Lung (tissue), 12 donors: ENCODE measurements around the gene THY1. TPM values are rescaled to one million over a fixed set of nuclear protein-coding genes. Genes with fewer than 3 reads are reported as not detected.

Source experiments
- ATAC-seq: fragments of 200-7000 bp; cut with Tn5 transposase; one replicate; pipeline ENCODE4 v1.9.1; 2020; ENCODE audit warnings: moderate number of reproducible peaks; ENCODE audit not compliant: insufficient read depth, low FRiP score
- DNase-seq, 3 donors: peaks; one replicate each; pipeline ENCODE4 v3.0.0-alpha.2; 2013 to 2017
- H3K27ac ChIP-seq, 2 donors: one replicate each; pipeline ENCODE4 v1.5.1; 2013; ENCODE audit warnings: mild to moderate bottlenecking in 2 of 2, moderate library complexity in 2 of 2, control low read depth in 1 of 2, inconsistent platforms in 1 of 2, low read depth in 1 of 2, low read length in 1 of 2
- H3K27me3 ChIP-seq, 3 donors: one replicate each; pipeline ENCODE4 v1.5.1; 2013; ENCODE audit warnings: low read length in 2 of 3; ENCODE audit not compliant: control insufficient read depth in 3 of 3, insufficient read depth in 3 of 3
- H3K36me3 ChIP-seq, 4 donors: one replicate each; pipeline ENCODE4 v1.5.1; 2013; ENCODE audit warnings: low read length in 4 of 4, mild to moderate bottlenecking in 1 of 4, moderate library complexity in 1 of 4; ENCODE audit not compliant: control insufficient read depth in 4 of 4, insufficient read depth in 4 of 4
- H3K4me1 ChIP-seq, 5 donors: one replicate each; pipeline ENCODE4 v1.5.1; 2013; ENCODE audit warnings: low read length in 5 of 5, mild to moderate bottlenecking in 2 of 5, moderate library complexity in 1 of 5; ENCODE audit not compliant: control insufficient read depth in 5 of 5, insufficient read depth in 5 of 5
- H3K4me3 ChIP-seq: one replicate; pipeline ENCODE4 v1.5.1; 2013; ENCODE audit warnings: mild to moderate bottlenecking, control low read depth, moderate library complexity
- H3K9ac ChIP-seq, 2 donors: one replicate each; pipeline ENCODE4 v1.5.1; 2013; ENCODE audit warnings: low read length in 2 of 2, control low read depth in 1 of 2; ENCODE audit not compliant: insufficient read depth in 1 of 2
- H3K9me3 ChIP-seq, 4 donors: one replicate each; pipeline ENCODE4 v1.5.1; 2013; ENCODE audit warnings: low read length in 3 of 4, mild to moderate bottlenecking in 1 of 4, moderate library complexity in 1 of 4; ENCODE audit not compliant: control insufficient read depth in 4 of 4, insufficient read depth in 3 of 4
- CTCF ChIP-seq: IDR thresholded peaks from 2 replicates; pipeline ENCODE4 v1.5.1; 2012; ENCODE audit warnings: mild to moderate bottlenecking; ENCODE audit errors: control extremely low read depth, extremely low read depth
- WGBS, 2 donors: extraction: QIAGEN DNeasy Blood & Tissue Kit; methylation state at CpG; one replicate each; pipeline ENCODE4 v1.1.7; 2013; 5-methylcytosine and 5-hydroxymethylcytosine counted together
- polyA plus RNA-seq, 2 donors: library from polyadenylated mRNA; stranded (reverse); fragments of 200-250 nt; gene quantifications; one replicate each; pipeline ENCODE4 v1.2.1, GENCODE V29; 2013
- total RNA-seq, 2 donors: library from RNA; depleted of rRNA in 1 of 2; stranded (reverse); fragments of >200 nt in 1 of 2; gene quantifications; one replicate each; pipeline ENCODE4 v1.2.1, GENCODE V29; 2014 to 2021
- donor health status: control.
- donor health status: control.
- donor health status: Bipolar disorder and iron deficiency.
- donor health status: healthy.
- donor health status: DM: yes; HTN: yes; CAD: no.

THY1 gene
- total and polyA plus RNA-seq, 4 donors = 5.1 to 44.2 (median 13.3) TPM

- WGBS, 2 donors = 94 to 97% methylated on average over 3 of the region's 3 CpGs
- Histone ChIP-seq H3K4me1 (no peaks in the 10 kb centered on the region), H3K27me3 (peaks cover 0 to 2% (median 0%) of the 10 kb centered on the region in 3 donors), H3K36me3 (no peaks in the 10 kb centered on the region), H3K9me3 (no peaks in the 10 kb centered on the region), H3K27ac (no peak overlapping the region), H3K4me3 (no peak overlapping the region), H3K9ac (no peak overlapping the region)
- no peak for ATAC-seq
- TF ChIP-seq CTCF = no peak
- DNase-seq = no peak
Measured at GRCh38 chr11:119415517-119415916, 7.5 kb downstream of the THY1 start.

DNA sequence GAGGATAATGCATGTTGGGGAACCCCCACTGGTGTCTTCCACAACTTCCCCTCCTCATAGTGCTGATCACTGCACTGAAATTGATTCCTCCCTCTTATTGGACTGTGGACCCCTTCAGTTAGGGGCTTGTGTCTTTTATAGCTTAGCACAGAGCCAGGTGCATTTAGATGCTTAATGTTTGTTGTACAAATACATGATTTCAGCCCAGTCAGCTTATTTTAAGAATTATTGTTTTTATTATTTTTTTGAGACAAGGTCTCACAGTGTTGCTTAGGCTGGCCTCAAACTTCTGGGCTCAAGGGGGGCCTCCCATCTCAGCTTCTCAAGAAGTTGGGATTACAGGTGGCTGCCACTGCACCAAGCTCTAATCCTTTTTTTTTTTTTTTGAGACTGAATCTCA, 8.2 kb downstream of the THY1 start:
- no peaks in the 10 kb centered on the region for H3K36me3 ChIP-seq
- ATAC-seq = no peak
- TF ChIP-seq CTCF = no peak
- H3K9ac ChIP-seq = no peak overlapping the region
- no peaks in the 10 kb centered on the region for H3K9me3 ChIP-seq
- no peak overlapping the region for H3K4me3 ChIP-seq
- H3K27me3 ChIP-seq = no peaks in the 10 kb centered on the region
- no peak overlapping the region for H3K27ac ChIP-seq
- DNase-seq = no peak
- no peaks in the 10 kb centered on the region for H3K4me1 ChIP-seq

- DNase-seq (no peak), ATAC-seq (no peak)
- Histone ChIP-seq H3K9ac (no peak overlapping the region), H3K4me1 (no peaks in the 10 kb centered on the region), H3K9me3 (no peaks in the 10 kb centered on the region), H3K36me3 (no peaks in the 10 kb centered on the region), H3K4me3 (no peak overlapping the region), H3K27ac (no peak overlapping the region), H3K27me3 (no peaks in the 10 kb centered on the region)
- TF ChIP-seq CTCF = no peak
- 97 to 100% methylated on average over 2 of the region's 2 CpGs for WGBS, 2 donors
Measured at GRCh38 chr11:119414321-119414720, 8.7 kb downstream of the THY1 start.

- no peaks in the 10 kb centered on the region for H3K4me1 ChIP-seq
- no peak overlapping the region for H3K27ac ChIP-seq
- H3K9ac ChIP-seq = no peak overlapping the region
- no peak for TF ChIP-seq CTCF
- no peak for ATAC-seq
- no peaks in the 10 kb centered on the region for H3K27me3 ChIP-seq
- DNase-seq = no peak
- H3K4me3 ChIP-seq = no peak overlapping the region
- no peaks in the 10 kb centered on the region for H3K9me3 ChIP-seq
- H3K36me3 ChIP-seq = no peaks in the 10 kb centered on the region
- 95 to 97% methylated on average over 2 of the region's 2 CpGs for WGBS, 2 donors
Measured at GRCh38 chr11:119412072-119412471, 10.9 kb downstream of the THY1 start.
